A673 (cell line): ENCODE measurements around the gene XRCC4.

Experiments
- EZH2 ChIP-seq: fragments of 200-600 bp; sonication (generic); IDR thresholded peaks from 2 replicates; pipeline ENCODE4 v1.6.1; 2017; ENCODE audit warnings: borderline replicate concordance, low read depth, mild to moderate bottlenecking, mixed read lengths, antibody characterized with exemption, low read length; ENCODE audit not compliant: poor library complexity, severe bottlenecking
- TF ChIP-seq, protein P1 (sequence below): fragments of 300-800, 200-600 bp; sonication (generic); conservative IDR thresholded peaks from 2 replicates; pipeline ENCODE4 v1.5.1; 2017; ENCODE audit warnings: low read depth, mild to moderate bottlenecking, antibody characterized with exemption, low read length, moderate library complexity, mixed read lengths

DNA sequence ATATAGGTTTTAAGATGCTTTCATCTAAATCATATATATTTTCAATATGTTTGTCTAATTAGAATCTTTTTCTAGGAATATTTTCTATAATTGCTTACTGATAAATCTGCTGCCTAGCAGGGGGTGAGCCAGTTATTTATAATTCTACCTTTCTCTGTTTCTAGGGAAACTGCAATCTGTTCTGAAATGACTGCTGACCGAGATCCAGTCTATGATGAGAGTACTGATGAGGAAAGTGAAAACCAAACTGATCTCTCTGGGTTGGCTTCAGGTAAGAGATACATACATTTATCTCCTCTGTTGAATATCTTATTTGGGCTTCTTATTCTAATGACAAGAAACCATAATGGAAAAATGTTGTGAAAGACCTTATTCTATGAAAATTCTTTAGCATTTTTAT, 127.3 kb downstream of the XRCC4 start:
- TF ChIP-seq, protein P1, sequence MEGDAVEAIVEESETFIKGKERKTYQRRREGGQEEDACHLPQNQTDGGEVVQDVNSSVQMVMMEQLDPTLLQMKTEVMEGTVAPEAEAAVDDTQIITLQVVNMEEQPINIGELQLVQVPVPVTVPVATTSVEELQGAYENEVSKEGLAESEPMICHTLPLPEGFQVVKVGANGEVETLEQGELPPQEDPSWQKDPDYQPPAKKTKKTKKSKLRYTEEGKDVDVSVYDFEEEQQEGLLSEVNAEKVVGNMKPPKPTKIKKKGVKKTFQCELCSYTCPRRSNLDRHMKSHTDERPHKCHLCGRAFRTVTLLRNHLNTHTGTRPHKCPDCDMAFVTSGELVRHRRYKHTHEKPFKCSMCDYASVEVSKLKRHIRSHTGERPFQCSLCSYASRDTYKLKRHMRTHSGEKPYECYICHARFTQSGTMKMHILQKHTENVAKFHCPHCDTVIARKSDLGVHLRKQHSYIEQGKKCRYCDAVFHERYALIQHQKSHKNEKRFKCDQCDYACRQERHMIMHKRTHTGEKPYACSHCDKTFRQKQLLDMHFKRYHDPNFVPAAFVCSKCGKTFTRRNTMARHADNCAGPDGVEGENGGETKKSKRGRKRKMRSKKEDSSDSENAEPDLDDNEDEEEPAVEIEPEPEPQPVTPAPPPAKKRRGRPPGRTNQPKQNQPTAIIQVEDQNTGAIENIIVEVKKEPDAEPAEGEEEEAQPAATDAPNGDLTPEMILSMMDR: no peak
- TF ChIP-seq EZH2: no peak
